ENCODE results near the gene MUC5B.

GRCh38 chr11:1204381-1205101 is 18.3 kb upstream of the MUC5B start:
- TF ChIP-seq, protein P1, sequence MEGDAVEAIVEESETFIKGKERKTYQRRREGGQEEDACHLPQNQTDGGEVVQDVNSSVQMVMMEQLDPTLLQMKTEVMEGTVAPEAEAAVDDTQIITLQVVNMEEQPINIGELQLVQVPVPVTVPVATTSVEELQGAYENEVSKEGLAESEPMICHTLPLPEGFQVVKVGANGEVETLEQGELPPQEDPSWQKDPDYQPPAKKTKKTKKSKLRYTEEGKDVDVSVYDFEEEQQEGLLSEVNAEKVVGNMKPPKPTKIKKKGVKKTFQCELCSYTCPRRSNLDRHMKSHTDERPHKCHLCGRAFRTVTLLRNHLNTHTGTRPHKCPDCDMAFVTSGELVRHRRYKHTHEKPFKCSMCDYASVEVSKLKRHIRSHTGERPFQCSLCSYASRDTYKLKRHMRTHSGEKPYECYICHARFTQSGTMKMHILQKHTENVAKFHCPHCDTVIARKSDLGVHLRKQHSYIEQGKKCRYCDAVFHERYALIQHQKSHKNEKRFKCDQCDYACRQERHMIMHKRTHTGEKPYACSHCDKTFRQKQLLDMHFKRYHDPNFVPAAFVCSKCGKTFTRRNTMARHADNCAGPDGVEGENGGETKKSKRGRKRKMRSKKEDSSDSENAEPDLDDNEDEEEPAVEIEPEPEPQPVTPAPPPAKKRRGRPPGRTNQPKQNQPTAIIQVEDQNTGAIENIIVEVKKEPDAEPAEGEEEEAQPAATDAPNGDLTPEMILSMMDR (IDR thresholded peaks at IDR 0.05), result no peak
- no peak for TF ChIP-seq EZH2 (IDR thresholded peaks at IDR 0.05)

Measured in neural progenitor cell (in vitro differentiated cells).